HEK293 (cell line): ENCODE results near the gene OR2B3.

ENCODE experiments used
- ATF2 ChIP-seq: fragments of 450-650 bp; formaldehyde crosslinking; IDR thresholded peaks from 2 replicates; pipeline ENCODE4 v1.5.1; 2016; ENCODE audit warnings: missing biosample characterization, missing genetic modification characterization, low read depth
- CTCF ChIP-seq: fragments of 450-650 bp; formaldehyde crosslinking; IDR thresholded peaks from 2 replicates; pipeline ENCODE4 v1.5.1; 2016; ENCODE audit warnings: missing biosample characterization, missing genetic modification characterization
- ELK4 ChIP-seq: IDR thresholded peaks from 2 replicates; pipeline ENCODE4 v1.6.1; 2011; ENCODE audit warnings: mild to moderate bottlenecking, low read depth, low read length, borderline replicate concordance
- HOXA7 ChIP-seq: sonication (generic); formaldehyde crosslinking; IDR thresholded peaks from 2 replicates; pipeline ENCODE4 v1.8.1; 2022; ENCODE audit warnings: missing genetic modification reagents, borderline replicate concordance
- REST ChIP-seq: fragments of 450-650 bp; formaldehyde crosslinking; IDR thresholded peaks from 2 replicates; pipeline ENCODE4 v1.5.1; 2016; ENCODE audit warnings: missing biosample characterization, missing genetic modification characterization
- SETDB1 ChIP-seq: IDR thresholded peaks from one replicate; pipeline ENCODE4 v1.6.1; 2017; ENCODE audit warnings: mild to moderate bottlenecking, low read length, moderate library complexity, mixed read lengths; ENCODE audit not compliant: insufficient read length
- SP2 ChIP-seq: fragments of 450-650 bp; formaldehyde crosslinking; IDR thresholded peaks from 2 replicates; pipeline ENCODE4 v1.5.1; 2016; ENCODE audit warnings: missing biosample characterization, missing genetic modification characterization
- ZBTB26 ChIP-seq: fragments of 450-650 bp; formaldehyde crosslinking; optimal IDR thresholded peaks from 2 replicates; pipeline ENCODE3; 2016; ENCODE audit warnings: missing biosample characterization, mild to moderate bottlenecking, missing genetic modification characterization
- ZNF114 ChIP-seq: fragments of 450-650 bp; formaldehyde crosslinking; IDR thresholded peaks from 2 replicates; pipeline ENCODE4 v1.5.0; 2017; ENCODE audit warnings: missing biosample characterization, missing genetic modification characterization
- ZNF239 ChIP-seq: fragments of 450-650 bp; formaldehyde crosslinking; IDR thresholded peaks from 2 replicates; pipeline ENCODE4 v1.5.1; 2016; ENCODE audit warnings: missing biosample characterization, missing genetic modification characterization
- ZNF449 ChIP-seq: fragments of 450-650 bp; formaldehyde crosslinking; IDR thresholded peaks from 2 replicates; pipeline ENCODE4 v1.5.1; 2017; ENCODE audit warnings: missing biosample characterization, mild to moderate bottlenecking, missing genetic modification characterization, moderate library complexity
- ZNF548 ChIP-seq: fragments of 450-650 bp; formaldehyde crosslinking; IDR thresholded peaks from 2 replicates; pipeline ENCODE4 v1.5.1; 2016; ENCODE audit warnings: missing biosample characterization, missing genetic modification characterization
- ZNF610 ChIP-seq: fragments of 450-650 bp; formaldehyde crosslinking; IDR thresholded peaks from 2 replicates; pipeline ENCODE4 v1.5.1; 2016; ENCODE audit warnings: missing biosample characterization, missing genetic modification characterization, borderline replicate concordance

GRCh38 chr6:29099190-29099589 is 12.1 kb upstream of the OR2B3 start, which contains the start of gene OR2J1:
- no peak for TF ChIP-seq CTCF
- TF ChIP-seq ZNF548, result no peak
- no peak for TF ChIP-seq ZBTB26 (tag by site-specific recombination)
- no peak for TF ChIP-seq SP2 (tag by site-specific recombination)
- no peak for TF ChIP-seq ZNF114
- TF ChIP-seq ATF2 (tag by site-specific recombination), result no peak
- no peak for TF ChIP-seq ZNF239 (tag by site-specific recombination)
- no peak for TF ChIP-seq ELK4
- TF ChIP-seq SETDB1, result no peak
- no peak for TF ChIP-seq REST (tag by site-specific recombination)
- TF ChIP-seq ZNF449 (tag by site-specific recombination), result no peak
- TF ChIP-seq HOXA7 (CRISPR knock-in tag), result no peak
- TF ChIP-seq ZNF610, result no peak
